AG04450 (cell line): Measurements from ENCODE around the gene WDFY3. TPM values are rescaled to one million over a fixed set of nuclear protein-coding genes. Genes with fewer than 3 reads are reported as not detected.

Experiments used
- CTCF ChIA-PET: fragments of 300-600, 350-600 bp; formaldehyde crosslinking; extraction: SDS; loops from one replicate; lab custom pipeline; 2022; ENCODE audit warnings: antibody characterized with exemption, inconsistent platforms; lab: Charles Lee
- POLR2A ChIA-PET: fragments of 350-600 bp; formaldehyde crosslinking; extraction: SDS; loops from one replicate; lab custom pipeline; 2021; ENCODE audit warnings: antibody characterized with exemption, inconsistent platforms; lab: Yijun Ruan, JAX
- DNase-seq: peaks from one replicate; pipeline ENCODE4 v3.0.0-alpha.2; 2011; ENCODE audit warnings: low read depth, low spot score
- H3K27ac ChIP-seq: one replicate; pipeline ENCODE4 v1.5.1; 2012; ENCODE audit warnings: low read depth, low read length, control low read depth
- H3K27me3 ChIP-seq: one replicate; pipeline ENCODE4 v1.6.0; 2012; ENCODE audit warnings: low read length; ENCODE audit not compliant: control insufficient read depth, insufficient read depth
- H3K4me3 ChIP-seq: 2 replicates; pipeline ENCODE4 v1.5.1; 2011; ENCODE audit warnings: mild to moderate bottlenecking, low read depth, low read length, control low read depth
- H3K9me3 ChIP-seq: 2 replicates; pipeline ENCODE4 v1.5.1; 2012; ENCODE audit warnings: low read length; ENCODE audit not compliant: control insufficient read depth, insufficient read depth
- CTCF ChIP-seq: IDR thresholded peaks from 2 replicates; pipeline ENCODE4 v1.5.1; 2011; ENCODE audit warnings: low read depth, low read length, control low read depth, inconsistent platforms
- polyA plus RNA-seq: library from polyadenylated mRNA; depleted of rRNA; stranded (reverse); fragments of >200 nt; gene quantifications from 2 replicates; pipeline ENCODE4 v1.2.3, GENCODE V29; 2011

WDFY3 gene
- polyA plus RNA-seq, 1 experiment, result 31.5 TPM

- ChIA-PET CTCF (no interaction called here), POLR2A (no interaction called here)
- DNase-seq, result peak; percentile 56
- peak; percentile 22 for TF ChIP-seq CTCF
- no peaks in the 10 kb centered on the region; the same call in 1 of the 2 replicates for H3K9me3 ChIP-seq
- H3K27ac ChIP-seq, result peak overlapping the region; percentile 47
- H3K4me3 ChIP-seq, result no peak overlapping the region
- H3K27me3 ChIP-seq, result no peaks in the 10 kb centered on the region
These were observed 284.8 kb downstream of the WDFY3 start for GRCh38 chr4:84681486-84682274.

DNA sequence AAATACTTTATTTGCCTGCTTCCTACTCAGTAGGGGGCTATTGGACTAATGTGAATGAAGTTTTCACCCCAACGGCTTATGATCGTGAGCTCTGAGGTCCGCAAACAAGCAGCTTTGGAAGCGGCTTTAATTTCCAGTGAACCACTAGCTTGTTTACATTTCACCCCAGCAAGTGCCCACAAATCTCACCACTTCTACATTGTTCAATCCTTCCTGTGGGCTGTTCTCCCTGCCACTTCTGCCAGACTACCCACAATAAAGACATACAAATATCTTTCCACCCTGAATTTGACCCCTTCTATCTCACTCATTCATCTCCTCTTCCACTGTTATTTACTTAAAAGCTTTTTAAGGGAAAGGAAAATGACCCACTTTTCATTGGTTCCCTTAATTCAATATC lies 285.5 kb downstream of the WDFY3 start:
- Histone ChIP-seq H3K9me3 (no peaks in the 10 kb centered on the region; the same call in 1 of the 2 replicates), H3K27ac (no peak overlapping the region), H3K4me3 (no peak overlapping the region), H3K27me3 (no peaks in the 10 kb centered on the region)
- no peak for TF ChIP-seq CTCF
- DNase-seq, result no peak
- POLR2A ChIA-PET, result no interaction called here
- CTCF ChIA-PET, result no interaction called here

DNA sequence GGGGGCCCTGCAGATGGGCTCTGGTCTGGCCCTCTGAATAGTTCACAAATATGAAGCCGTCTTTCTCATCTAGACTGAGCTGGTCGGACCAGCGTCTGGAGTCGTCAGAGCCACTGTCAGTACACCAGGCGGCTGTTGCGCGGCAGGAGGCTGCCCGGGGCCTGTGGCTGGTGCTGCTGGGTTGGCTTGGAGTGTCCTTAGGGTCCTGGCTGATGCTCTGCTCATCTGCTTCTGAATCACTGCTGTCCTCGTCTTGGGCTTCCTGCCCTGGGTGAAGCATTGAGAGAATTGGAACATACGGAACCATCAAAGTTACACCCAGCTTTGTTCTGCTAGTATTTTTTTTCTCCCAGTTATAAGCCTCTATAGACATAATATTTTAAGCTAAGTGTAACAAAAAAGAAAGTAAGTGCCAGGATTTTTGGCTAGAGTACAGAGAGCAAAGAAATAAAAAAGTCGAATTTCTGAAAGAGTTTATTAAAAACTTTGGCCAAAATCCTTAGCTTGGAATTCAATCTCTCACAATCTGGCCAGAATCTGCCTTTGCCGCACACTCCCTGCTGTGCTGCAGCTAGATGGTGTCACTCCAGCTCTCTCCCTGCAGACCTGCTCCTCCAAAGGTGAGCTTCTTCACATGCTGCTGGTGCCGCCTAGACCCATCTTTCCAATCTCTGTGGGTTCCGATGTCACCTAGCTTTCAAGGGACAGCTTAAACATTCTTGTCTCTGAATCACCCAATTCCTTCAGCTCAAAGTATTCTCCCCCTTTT lies 287.3 kb downstream of the WDFY3 start:
- TF ChIP-seq CTCF, result no peak
- ChIA-PET POLR2A (interaction anchor here (1.1 kb wide), 2 partner anchors 12 to 14 kb away, joined by 3 to 6 read pairs; no protein-coding TSS in a partner anchor), CTCF (interaction anchor here (0.8 kb wide), 2 partner anchors 12 to 292 kb away, joined by 3 read pairs; no protein-coding TSS in a partner anchor)
- no peak overlapping the region for H3K27ac ChIP-seq
- no peak overlapping the region for H3K4me3 ChIP-seq
- no peaks in the 10 kb centered on the region for H3K27me3 ChIP-seq
- no peak for DNase-seq
- no peaks in the 10 kb centered on the region; the same call in 1 of the 2 replicates for H3K9me3 ChIP-seq

GRCh38 chr4:84677995-84678394 lies 288.5 kb downstream of the WDFY3 start:
- ChIA-PET CTCF (interaction anchor here (0.6 to 0.7 kb wide), 2 partner anchors 13 to 1054 kb away, joined by 3 to 5 read pairs; no protein-coding TSS in a partner anchor), POLR2A (no interaction called here)
- Histone ChIP-seq H3K27ac (no peak overlapping the region), H3K4me3 (no peak overlapping the region), H3K27me3 (no peaks in the 10 kb centered on the region), H3K9me3 (no peaks in the 10 kb centered on the region; the same call in 1 of the 2 replicates)
- DNase-seq, result no peak
- no peak for TF ChIP-seq CTCF
